Common myeloid progenitor, CD34-positive (primary cell): ENCODE data around the gene MRPL10. TPM values are rescaled to one million over a fixed set of nuclear protein-coding genes. Genes with fewer than 3 reads are reported as not detected.

Experiments
- CTCF ChIA-PET: fragments of 350-600 bp; sonication (Branson Sonifier 250); formaldehyde crosslinking; loops from one replicate; lab custom pipeline; 2021; ENCODE audit warnings: antibody characterized with exemption; lab: Charles Lee
- POLR2A ChIA-PET: fragments of 350-600 bp; sonication (Branson Sonifier 250); formaldehyde crosslinking; loops from one replicate; lab custom pipeline; 2021; ENCODE audit warnings: antibody characterized with exemption; lab: Charles Lee
- DNase-seq, 3 donors: peaks; one replicate each; pipeline versions ENCODE4 v3.0.0 to v3.0.0-alpha.2; 2013
- H3K27ac ChIP-seq, 2 experiments: 1 replicate in 1 of 2; 2 replicates in 1 of 2; pipeline ENCODE4 v1.7.0; 2013; ENCODE audit warnings: inconsistent platforms in 2 of 2, low read length in 2 of 2, mild to moderate bottlenecking in 2 of 2, low read depth in 1 of 2, moderate library complexity in 1 of 2; ENCODE audit not compliant: severe bottlenecking in 2 of 2, insufficient read depth in 1 of 2, poor library complexity in 1 of 2
- H3K27me3 ChIP-seq, 5 experiments: replicated peaks in 2 of 5; 1 replicate in 3 of 5; 2 replicates in 2 of 5; pipeline versions ENCODE4 v1.6.1 to v1.7.0; 2013; ENCODE audit warnings: low read length in 4 of 5, mild to moderate bottlenecking in 2 of 5, moderate library complexity in 2 of 5, inconsistent platforms in 1 of 5; ENCODE audit not compliant: insufficient read depth in 5 of 5, control insufficient read depth in 4 of 5
- H3K36me3 ChIP-seq, 4 experiments: 1 replicate in 2 of 4; 2 replicates in 2 of 4; pipeline versions ENCODE4 v1.6.1 to v1.7.0; 2013; ENCODE audit warnings: low read length in 3 of 4, control low read depth in 1 of 4, mild to moderate bottlenecking in 1 of 4; ENCODE audit not compliant: control insufficient read depth in 4 of 4, insufficient read depth in 4 of 4
- H3K4me1 ChIP-seq, 4 experiments: 1 replicate in 3 of 4; 2 replicates in 1 of 4; pipeline versions ENCODE4 v1.6.1 to v1.7.1; 2013; ENCODE audit warnings: low read length in 3 of 4, mild to moderate bottlenecking in 3 of 4, control low read depth in 1 of 4, inconsistent platforms in 1 of 4, moderate library complexity in 1 of 4; ENCODE audit not compliant: control insufficient read depth in 4 of 4, insufficient read depth in 4 of 4; ENCODE audit errors: control extremely low read depth in 1 of 4
- H3K4me3 ChIP-seq, 7 experiments: 1 replicate in 4 of 7; 2 replicates in 3 of 7; pipeline versions ENCODE4 v1.5.1 to v1.7.0; 2013; ENCODE audit warnings: mild to moderate bottlenecking in 7 of 7, low read length in 6 of 7, moderate library complexity in 6 of 7, inconsistent platforms in 2 of 7, low read depth in 2 of 7, control low read depth in 1 of 7; ENCODE audit not compliant: insufficient read depth in 4 of 7, control insufficient read depth in 1 of 7; ENCODE audit errors: extremely low read depth in 1 of 7
- H3K9me3 ChIP-seq, 5 experiments: 1 replicate in 4 of 5; 2 replicates in 1 of 5; pipeline versions ENCODE4 v1.6.1 to v1.7.1; 2013; ENCODE audit warnings: low read length in 4 of 5, mild to moderate bottlenecking in 2 of 5, inconsistent platforms in 1 of 5, low read depth in 1 of 5, moderate library complexity in 1 of 5; ENCODE audit not compliant: control insufficient read depth in 4 of 5, insufficient read depth in 2 of 5; ENCODE audit errors: control extremely low read depth in 1 of 5
- WGBS: methylation state at CpG from one replicate; pipeline ENCODE4 v1.1.5; 2013; ENCODE audit not compliant: insufficient coverage; 5-methylcytosine and 5-hydroxymethylcytosine counted together
- polyA plus RNA-seq: library from polyadenylated mRNA; unstranded; fragments of 120-200 nt; gene quantifications from one replicate; pipeline ENCODE4 v1.2.1, GENCODE V29; 2013

Gene MRPL10
- polyA plus RNA-seq: 49.2 TPM

GRCh38 chr17:47831003-47831933 lies at the start of gene MRPL10, which contains the start of gene LRRC46:
TSS of gene MRPL10 (minus strand) at chr17:47831541. CDS start at chr17:47831511, 30 bp downstream.
TSS of gene LRRC46 (plus strand) at chr17:47831670. CDS start at chr17:47831990, 320 bp downstream.
- peak; percentile 81 to 92 (median 91) for DNase-seq
- peak within 1 kb of the TSS; percentile 91 to 99 (median 95) for H3K4me3 ChIP-seq
- H3K4me1 ChIP-seq: peaks cover 11 to 49% (median 41%) of the 10 kb centered on the region in 4 experiments
- 0% methylated on average over 41 of the region's 42 CpGs for WGBS
- H3K27ac ChIP-seq: peak within 1 kb of the TSS; percentile 44 to 83
- peaks cover 15 to 29% (median 23%) of the 10 kb centered on the region in 4 experiments for H3K36me3 ChIP-seq
- CTCF ChIA-PET: interaction anchor here (0.7 to 2.8 kb wide), 9 partner anchors 9 to 185 kb away, joined by 3 to 15 read pairs (median 4); partner anchors contain the start of genes OSBPL7 and SCRN2
- no peaks in the 10 kb centered on the region for H3K9me3 ChIP-seq
- no peaks in the 10 kb centered on the region for H3K27me3 ChIP-seq
- POLR2A ChIA-PET: interaction anchor here (1.0 to 1.8 kb wide), 2 partner anchors 10 to 64 kb away, joined by 4 read pairs; partner anchors contain the start of genes SCRN2 and SP2

GRCh38 chr17:47879776-47880454 lies 48.6 kb upstream of the MRPL10 start:
- no peak for DNase-seq
- Histone ChIP-seq H3K9me3 (no peaks in the 10 kb centered on the region), H3K36me3 (no peaks in the 10 kb centered on the region), H3K4me3 (no peak overlapping the region), H3K27ac (no peak overlapping the region), H3K27me3 (no peaks in the 10 kb centered on the region), H3K4me1 (peaks cover 2 to 26% (median 16%) of the 10 kb centered on the region in 4 experiments)
- ChIA-PET CTCF (interaction anchor here (0.9 to 4.6 kb wide), 5 partner anchors 10 to 43 kb away, joined by 3 to 32 read pairs (median 4); partner anchors contain the start of gene SCRN2), POLR2A (no interaction called here)
- WGBS: 100% methylated on average over 2 of the region's 8 CpGs

- Histone ChIP-seq H3K27me3 (no peaks in the 10 kb centered on the region), H3K4me1 (peaks cover 2 to 34% (median 24%) of the 10 kb centered on the region in 4 experiments), H3K36me3 (no peaks in the 10 kb centered on the region), H3K4me3 (no peak overlapping the region), H3K27ac (no peak overlapping the region), H3K9me3 (no peaks in the 10 kb centered on the region)
- no peak for DNase-seq
- POLR2A ChIA-PET: no interaction called here
- WGBS: 20% methylated on average over 2 of the region's 2 CpGs
- CTCF ChIA-PET: interaction anchor here (0.9 to 4.6 kb wide), 5 partner anchors 11 to 42 kb away, joined by 3 to 32 read pairs (median 4); partner anchors contain the start of gene SCRN2
Observed at GRCh38 chr17:47879028-47879585, 47.8 kb upstream of the MRPL10 start.

GRCh38 chr17:47878203-47879027 lies 47.1 kb upstream of the MRPL10 start:
- CTCF ChIA-PET: interaction anchor here (1.0 to 4.6 kb wide), 2 partner anchors 11 to 32 kb away, joined by 3 to 32 read pairs; no protein-coding TSS in a partner anchor
- DNase-seq: no peak

GRCh38 chr17:47877368-47878034 lies 46.2 kb upstream of the MRPL10 start:
- H3K36me3 ChIP-seq: no peaks in the 10 kb centered on the region
- no peak overlapping the region for H3K27ac ChIP-seq
- 61% methylated on average over 5 of the region's 9 CpGs for WGBS
- peak in 1 of 3 donors; percentile 39 for DNase-seq
- H3K9me3 ChIP-seq: no peaks in the 10 kb centered on the region
- peaks cover 2 to 40% (median 25%) of the 10 kb centered on the region in 4 experiments for H3K4me1 ChIP-seq
- ChIA-PET POLR2A (no interaction called here), CTCF (interaction anchor here (1.0 kb wide), 1 partner anchor 31 kb away, joined by 3 read pairs; no protein-coding TSS in a partner anchor)
- H3K27me3 ChIP-seq: peaks cover 0 to 10% (median 0%) of the 10 kb centered on the region in 5 experiments
- no peak overlapping the region for H3K4me3 ChIP-seq

More at GRCh38 chr17:47878203-47879027, 47.1 kb upstream of the MRPL10 start:
- Histone ChIP-seq H3K27me3 (peaks cover 0 to 2% (median 0%) of the 10 kb centered on the region in 5 experiments), H3K27ac (no peak overlapping the region), H3K36me3 (no peaks in the 10 kb centered on the region), H3K9me3 (no peaks in the 10 kb centered on the region), H3K4me1 (peaks cover 2 to 35% (median 24%) of the 10 kb centered on the region in 4 experiments), H3K4me3 (no peak overlapping the region)
- POLR2A ChIA-PET: no interaction called here
- WGBS: 86% methylated on average over 8 of the region's 10 CpGs
